HG02798 (cell line): ENCODE measurements around the gene SIPA1L3.
"Not testable (repeated sequence)": the region's sequence is repeated elsewhere in the genome, so short reads cannot be mapped to it uniquely, and the experiment has no call there.

Experiments used
- ATAC-seq: cut with Tn5 transposase; IDR thresholded peaks from one replicate; pipeline ENCODE4 v1.9.1; 2021; ENCODE audit warnings: mild to moderate bottlenecking; ENCODE audit not compliant: unreplicated experiment, poor library complexity

Gene SIPA1L3

GRCh38 chr19:38013913-38014580 is 107.0 kb downstream of the SIPA1L3 start:
- no peak for ATAC-seq

- no peak for ATAC-seq
These were observed 108.2 kb downstream of the SIPA1L3 start for GRCh38 chr19:38015216-38015615.

- ATAC-seq, result no peak
These were observed 108.8 kb downstream of the SIPA1L3 start for GRCh38 chr19:38015761-38016160.

GRCh38 chr19:38017401-38018151 is 110.6 kb downstream of the SIPA1L3 start:
- ATAC-seq, result no peak

GRCh38 chr19:38018694-38019395 is 111.8 kb downstream of the SIPA1L3 start:
- no peak for ATAC-seq

- no peak for ATAC-seq
These were observed 112.4 kb downstream of the SIPA1L3 start for GRCh38 chr19:38019396-38019724.

GRCh38 chr19:38020311-38020710 is 113.3 kb downstream of the SIPA1L3 start:
- no peak for ATAC-seq

GRCh38 chr19:38021352-38021751 is 114.3 kb downstream of the SIPA1L3 start:
- no peak for ATAC-seq

- no peak for ATAC-seq
These were observed 116.0 kb downstream of the SIPA1L3 start for GRCh38 chr19:38022791-38023670.

- no peak for ATAC-seq
These were observed 116.9 kb downstream of the SIPA1L3 start for GRCh38 chr19:38023671-38024541.

GRCh38 chr19:38024992-38025908 is 118.2 kb downstream of the SIPA1L3 start:
- no peak for ATAC-seq

- no peak for ATAC-seq
These were observed 118.9 kb downstream of the SIPA1L3 start for GRCh38 chr19:38025909-38026307.

GRCh38 chr19:38028913-38029510 is 122.0 kb downstream of the SIPA1L3 start:
- ATAC-seq, result no peak

- not testable (repeated sequence) for ATAC-seq
These were observed 123.0 kb downstream of the SIPA1L3 start for GRCh38 chr19:38030001-38030400.

GRCh38 chr19:38030686-38031422 is 123.8 kb downstream of the SIPA1L3 start:
- ATAC-seq, result no peak

- ATAC-seq, result no peak
These were observed 124.4 kb downstream of the SIPA1L3 start for GRCh38 chr19:38031423-38031770.

- ATAC-seq, result no peak
These were observed 125.1 kb downstream of the SIPA1L3 start for GRCh38 chr19:38032151-38032550.

GRCh38 chr19:38032951-38033350 is 125.9 kb downstream of the SIPA1L3 start:
- no peak for ATAC-seq
